Raji (cell line): Measurements from ENCODE around the gene CLSTN3.

ENCODE experiments used
- POLR2A ChIP-seq: IDR thresholded peaks from 2 replicates; pipeline ENCODE4 v1.6.1; 2011; ENCODE audit warnings: low read depth, low read length, control low read depth; ENCODE audit not compliant: insufficient read depth

The CLSTN3 gene

GRCh38 chr12:7130701-7131501 lies 730 bp downstream of the CLSTN3 start:
- no peak for TF ChIP-seq POLR2A

GRCh38 chr12:7131502-7131866 lies 1.3 kb downstream of the CLSTN3 start:
- no peak for TF ChIP-seq POLR2A

DNA sequence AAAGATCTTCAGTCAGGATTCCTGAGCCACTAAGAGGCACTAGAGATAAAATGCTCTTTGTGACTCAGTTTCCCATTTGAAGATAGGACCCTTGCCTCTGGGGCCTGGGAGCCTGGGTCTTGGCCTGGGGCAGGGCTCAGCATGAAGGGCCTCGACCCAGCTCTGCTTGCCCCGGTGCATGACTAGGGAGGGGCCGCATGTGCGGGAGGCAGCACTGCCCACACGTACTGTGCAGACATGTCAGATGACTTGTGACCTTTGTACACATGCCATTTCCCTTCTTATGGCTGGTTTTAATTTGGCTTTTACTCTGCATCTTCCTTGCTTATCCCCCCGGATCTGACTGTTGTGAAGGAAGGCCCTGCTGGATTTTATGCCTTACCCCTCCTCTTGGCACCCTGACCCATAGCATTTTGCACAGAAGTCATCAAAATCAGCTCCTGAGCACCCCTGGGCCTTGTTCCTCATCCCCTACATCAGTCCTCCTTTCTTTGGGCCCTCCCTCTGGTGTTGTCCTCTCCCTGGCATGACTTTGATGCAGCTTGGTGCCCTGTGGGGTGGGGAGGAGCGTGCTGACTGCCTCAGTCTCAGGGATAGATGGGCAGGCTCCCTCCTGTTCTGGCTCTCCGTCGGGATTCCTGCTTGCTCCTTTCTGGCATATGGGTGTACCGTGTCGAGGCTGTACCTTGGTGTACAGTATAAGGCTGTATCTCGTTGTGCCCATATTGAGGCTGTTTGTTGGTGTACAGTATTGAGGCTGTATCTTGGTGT lies 4.4 kb downstream of the CLSTN3 start:
- TF ChIP-seq POLR2A, result no peak

DNA sequence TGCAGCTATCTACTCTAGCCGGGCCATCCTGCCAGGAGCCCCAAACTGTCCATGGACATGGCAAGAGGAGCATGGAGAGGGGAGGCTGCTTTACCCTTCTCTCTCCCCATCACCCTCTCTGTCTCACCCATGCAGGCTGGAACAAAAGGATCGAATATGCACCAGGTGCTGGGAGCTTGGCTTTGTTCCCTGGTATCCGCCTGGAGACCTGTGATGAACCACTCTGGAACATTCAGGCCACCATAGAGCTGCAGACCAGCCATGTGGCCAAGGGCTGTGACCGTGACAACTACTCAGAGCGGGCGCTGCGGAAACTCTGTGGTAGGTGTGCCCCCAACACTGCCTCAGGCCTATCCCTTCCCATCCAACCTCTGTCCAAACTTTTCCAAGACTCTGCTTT lies 5.9 kb downstream of the CLSTN3 start:
- TF ChIP-seq POLR2A, result no peak

DNA sequence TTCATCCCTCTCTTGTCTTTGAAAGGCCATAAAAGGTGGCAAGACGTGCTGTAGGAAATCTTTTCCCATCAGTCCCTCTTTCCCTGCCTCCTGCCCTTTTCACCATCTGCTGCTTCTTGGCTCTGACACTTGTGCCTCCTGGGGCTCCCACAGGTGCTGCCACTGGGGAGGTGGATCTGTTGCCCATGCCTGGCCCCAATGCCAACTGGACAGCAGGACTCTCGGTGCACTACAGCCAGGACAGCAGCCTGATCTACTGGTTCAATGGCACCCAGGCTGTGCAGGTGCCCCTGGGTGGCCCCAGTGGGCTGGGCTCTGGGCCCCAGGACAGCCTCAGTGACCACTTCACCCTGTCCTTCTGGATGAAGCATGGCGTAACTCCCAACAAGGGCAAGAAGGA lies 6.5 kb downstream of the CLSTN3 start:
- TF ChIP-seq POLR2A, result no peak

- TF ChIP-seq POLR2A, result no peak
Observed at GRCh38 chr12:7137908-7138307, 7.7 kb downstream of the CLSTN3 start.

GRCh38 chr12:7139200-7139599 lies 9.0 kb downstream of the CLSTN3 start:
- TF ChIP-seq POLR2A, result no peak

DNA sequence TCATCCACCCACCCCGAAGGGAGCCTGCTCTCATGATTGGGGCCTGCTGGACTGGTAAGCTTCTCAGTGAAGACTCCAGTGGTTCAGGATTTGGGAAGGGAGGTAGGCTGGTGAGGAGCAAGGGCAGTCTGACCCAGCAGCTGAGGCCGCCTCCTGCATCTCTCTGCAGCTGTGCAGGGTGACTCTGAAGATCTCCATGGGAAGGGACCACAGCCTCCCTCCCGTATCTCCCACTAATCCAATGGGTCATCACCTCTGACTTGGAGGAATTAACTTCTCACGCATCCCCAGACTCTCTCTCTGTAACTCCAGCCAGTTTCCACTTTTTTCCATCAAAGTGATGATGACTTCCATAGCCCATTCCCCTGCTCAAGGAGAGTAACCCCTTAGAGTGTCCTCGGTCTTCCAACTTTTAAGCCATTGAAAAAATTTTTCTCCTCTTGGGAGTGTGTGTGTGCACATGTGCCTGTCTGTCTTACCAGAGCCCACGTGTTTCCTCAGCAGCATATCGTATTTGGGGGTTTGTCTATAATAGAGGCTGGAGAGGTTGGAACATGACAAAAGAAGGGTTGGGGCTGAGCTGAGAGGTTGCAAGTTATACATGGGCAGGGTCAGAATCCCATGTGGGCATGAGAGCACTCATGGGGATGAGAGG lies 11.3 kb downstream of the CLSTN3 start:
- TF ChIP-seq POLR2A, result no peak

GRCh38 chr12:7142056-7142644 lies 12.0 kb downstream of the CLSTN3 start:
- no peak for TF ChIP-seq POLR2A

DNA sequence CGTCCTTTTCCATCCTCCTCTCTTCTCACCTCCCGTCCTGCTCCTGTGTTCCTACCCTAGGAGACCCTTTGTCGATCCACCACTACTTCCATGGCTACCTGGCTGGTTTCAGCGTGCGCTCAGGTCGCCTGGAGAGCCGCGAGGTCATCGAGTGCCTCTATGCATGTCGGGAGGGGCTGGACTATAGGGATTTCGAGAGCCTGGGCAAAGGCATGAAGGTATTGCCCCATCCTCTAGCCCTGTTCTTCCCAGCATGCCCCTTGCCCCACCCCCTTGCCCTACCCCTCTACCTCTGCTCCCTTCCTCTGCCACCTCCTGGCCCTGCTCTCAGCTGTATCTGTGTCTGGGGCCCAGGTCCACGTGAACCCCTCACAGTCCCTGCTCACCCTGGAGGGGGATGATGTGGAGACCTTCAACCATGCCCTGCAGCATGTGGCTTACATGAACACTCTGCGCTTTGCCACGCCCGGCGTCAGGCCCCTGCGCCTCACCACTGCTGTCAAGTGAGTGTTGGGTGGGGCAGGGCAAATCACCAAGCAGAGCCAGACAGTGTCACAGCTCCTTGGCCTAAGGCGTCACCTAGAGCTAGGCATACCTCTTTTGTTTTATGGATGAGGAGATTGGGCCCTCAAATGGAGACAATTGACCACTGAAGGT lies 12.8 kb downstream of the CLSTN3 start:
- no peak for TF ChIP-seq POLR2A

GRCh38 chr12:7143564-7143963 lies 13.4 kb downstream of the CLSTN3 start:
- no peak for TF ChIP-seq POLR2A

DNA sequence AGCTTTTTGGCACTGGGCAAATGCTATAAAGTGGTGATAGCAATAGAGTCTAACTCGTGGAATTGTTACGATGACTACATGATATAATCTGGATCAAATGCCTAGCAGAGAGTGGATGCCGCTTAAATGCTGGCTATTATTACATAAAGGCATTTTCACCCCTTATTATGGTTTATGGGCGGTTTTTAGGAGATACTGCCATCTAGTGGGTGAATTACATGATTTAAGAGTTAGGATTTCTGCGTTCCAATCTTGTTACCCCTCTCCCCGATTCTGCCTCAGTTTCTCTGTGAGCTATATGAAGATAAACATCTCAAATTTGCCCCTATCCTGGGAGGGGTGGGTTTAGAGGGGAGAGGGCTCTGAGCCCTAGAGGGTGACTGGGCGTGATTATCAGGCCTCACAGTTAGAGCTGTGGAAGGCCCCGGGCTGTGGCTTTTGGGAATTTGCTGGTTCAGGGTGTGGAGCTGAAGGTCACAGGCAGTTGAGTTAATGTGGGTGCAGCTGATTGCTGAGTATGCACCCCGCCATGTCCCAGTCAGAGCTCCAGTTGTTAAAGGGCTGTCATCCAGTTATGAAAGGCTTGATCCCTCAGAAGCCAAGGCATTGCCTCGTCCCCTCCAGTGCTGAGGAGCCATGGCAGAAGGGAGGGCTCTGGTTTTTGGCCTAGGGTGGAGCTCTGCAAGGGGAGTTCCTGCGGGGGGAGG lies 14.4 kb downstream of the CLSTN3 start:
- TF ChIP-seq POLR2A, result no peak

- TF ChIP-seq POLR2A, result no peak
Observed at GRCh38 chr12:7145671-7146070, 15.5 kb downstream of the CLSTN3 start.

- TF ChIP-seq POLR2A, result no peak
Observed at GRCh38 chr12:7146228-7146627, 16.1 kb downstream of the CLSTN3 start.

GRCh38 chr12:7146906-7147305 lies 16.7 kb downstream of the CLSTN3 start:
- no peak for TF ChIP-seq POLR2A

GRCh38 chr12:7150356-7150755 lies 20.2 kb downstream of the CLSTN3 start:
- no peak for TF ChIP-seq POLR2A
